Uterus (tissue), 2 donors: Measurements from ENCODE around the gene KRTAP13-3.

Experiments
- CTCF ChIP-seq, 4 experiments: fragments of 200-600 bp in 2 of 4; fragments of 450-650 bp in 2 of 4; sonication (generic) in 2 of 4; IDR thresholded peaks; one replicate each; pipeline ENCODE4 v1.5.1; 2016 to 2019; ENCODE audit warnings: antibody characterized with exemption in 4 of 4, mild to moderate bottlenecking in 2 of 4, moderate library complexity in 1 of 4
- POLR2A ChIP-seq, 2 donors: fragments of 450-650 bp; IDR thresholded peaks; one replicate each; pipeline ENCODE4 v1.6.1; 2016; ENCODE audit warnings: antibody characterized with exemption in 2 of 2, mild to moderate bottlenecking in 1 of 2, moderate library complexity in 1 of 2

GRCh38 chr21:30447056-30447455 lies 21.3 kb upstream of the KRTAP13-3 start:
- TF ChIP-seq CTCF (IDR thresholded peaks at IDR 0.05) (no peak), POLR2A (IDR thresholded peaks at IDR 0.05) (no peak)
